ENCODE results near the gene BAD.

Gene BAD

DNA sequence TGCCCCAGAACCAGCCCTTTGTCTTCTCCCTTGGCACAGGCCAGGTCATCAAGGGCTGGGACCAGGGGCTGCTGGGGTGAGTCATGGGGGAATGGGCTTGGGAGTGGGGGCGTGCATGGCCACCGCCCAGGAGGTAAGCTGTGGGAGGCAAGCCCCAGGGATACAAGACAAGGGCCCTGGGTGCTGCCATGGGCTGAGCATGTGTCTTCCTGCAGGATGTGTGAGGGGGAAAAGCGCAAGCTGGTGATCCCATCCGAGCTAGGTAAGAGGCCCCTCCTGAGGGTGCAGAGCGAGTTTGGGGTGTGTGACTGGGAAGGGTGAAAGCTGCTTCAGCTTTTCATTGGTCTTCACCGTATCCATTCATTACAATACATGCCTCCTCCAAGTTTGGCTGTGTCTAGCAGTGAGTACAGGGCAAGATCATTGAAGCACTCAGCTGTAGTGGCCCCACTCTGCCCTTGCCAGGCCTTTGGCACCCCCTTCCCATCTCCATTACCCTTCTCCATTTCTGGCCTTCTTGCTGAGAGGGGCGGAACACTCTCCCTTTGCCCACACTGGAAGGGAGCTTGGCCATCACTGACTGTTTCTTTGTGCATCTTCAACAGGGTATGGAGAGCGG is 41.1 kb downstream of the BAD start:
- DNase-seq (ENCODE audit: low read depth): no peak

DNA sequence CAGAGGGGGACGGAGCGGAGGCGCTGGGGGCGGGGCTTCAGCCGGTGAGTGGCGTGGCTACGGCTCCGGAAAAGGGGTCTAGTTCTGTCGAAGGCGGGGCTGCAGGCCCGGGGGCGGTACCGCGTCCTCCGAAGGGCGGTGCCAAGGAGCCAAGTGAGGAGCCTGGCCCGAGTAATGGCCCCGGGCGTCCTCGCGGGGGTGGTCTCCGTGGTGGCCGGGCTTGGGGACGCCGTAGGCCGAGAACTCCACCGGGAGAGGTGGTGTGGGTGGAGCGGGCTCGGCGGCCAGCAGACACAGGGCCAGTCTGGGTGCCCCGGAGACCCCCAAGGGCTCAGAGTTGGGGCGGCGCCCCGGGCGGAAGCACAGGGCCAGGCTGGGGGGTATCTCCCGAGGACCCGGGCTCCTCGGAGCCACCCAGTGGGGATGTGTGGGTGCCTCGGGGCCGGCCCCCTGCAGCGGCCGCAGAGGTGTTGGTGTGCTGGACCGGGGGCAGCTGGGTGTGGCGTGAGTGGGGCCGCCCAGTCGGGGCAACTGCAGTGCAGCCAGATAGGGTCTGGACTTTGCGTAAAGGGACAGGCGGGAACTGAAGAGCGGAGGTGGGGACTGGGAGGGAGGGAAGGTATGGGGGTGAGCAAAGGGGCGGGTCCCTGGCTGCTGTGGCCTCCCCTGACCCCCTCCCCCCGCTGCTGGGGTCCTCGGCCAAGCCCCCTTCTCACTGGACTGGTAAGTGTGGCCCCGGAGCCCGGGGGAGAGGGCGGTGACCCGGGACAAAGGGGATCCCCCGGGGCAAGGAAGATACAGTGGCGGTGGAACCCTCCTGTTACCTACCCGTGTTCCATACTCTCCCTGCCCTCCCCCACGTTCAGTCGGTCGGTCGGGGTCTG is 42.7 kb downstream of the BAD start:
- DNase-seq (ENCODE audit: low read depth): no peak

DNA sequence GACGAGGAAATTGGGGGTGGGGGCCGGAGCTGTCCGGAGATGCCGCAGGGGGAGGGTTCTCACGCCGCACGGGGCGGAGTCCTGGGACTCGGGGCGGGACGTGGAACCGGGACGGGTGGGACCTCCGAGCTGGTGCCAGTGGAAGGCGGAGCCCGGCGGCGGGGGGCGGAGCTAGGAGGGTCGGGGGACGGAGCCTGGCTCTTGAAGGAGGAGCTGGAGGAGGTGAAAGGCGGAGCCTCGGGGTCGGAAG is 43.3 kb downstream of the BAD start:
- peak; percentile 93 for DNase-seq (ENCODE audit: low read depth)

- DNase-seq (ENCODE audit: low read depth): peak; percentile 88
Observed at GRCh38 chr11:64240435-64241240, 43.8 kb downstream of the BAD start, which contains the start of gene FKBP2. FKBP2 (plus strand) TSS chr11:64241095; CDS start chr11:64242388, 1,293 bp downstream.

GRCh38 chr11:64239662-64240434 is 44.6 kb downstream of the BAD start:
- DNase-seq (ENCODE audit: low read depth): no peak

- no peak for DNase-seq (ENCODE audit: low read depth)
Observed at GRCh38 chr11:64238999-64239398, 45.5 kb downstream of the BAD start.

- DNase-seq (ENCODE audit: low read depth): no peak
Observed at GRCh38 chr11:64238076-64238475, 46.4 kb downstream of the BAD start.

- no peak for DNase-seq (ENCODE audit: low read depth)
Observed at GRCh38 chr11:64237484-64237951, 46.9 kb downstream of the BAD start.

- no peak for DNase-seq (ENCODE audit: low read depth)
Observed at GRCh38 chr11:64235437-64236161, 48.9 kb downstream of the BAD start.

DNA sequence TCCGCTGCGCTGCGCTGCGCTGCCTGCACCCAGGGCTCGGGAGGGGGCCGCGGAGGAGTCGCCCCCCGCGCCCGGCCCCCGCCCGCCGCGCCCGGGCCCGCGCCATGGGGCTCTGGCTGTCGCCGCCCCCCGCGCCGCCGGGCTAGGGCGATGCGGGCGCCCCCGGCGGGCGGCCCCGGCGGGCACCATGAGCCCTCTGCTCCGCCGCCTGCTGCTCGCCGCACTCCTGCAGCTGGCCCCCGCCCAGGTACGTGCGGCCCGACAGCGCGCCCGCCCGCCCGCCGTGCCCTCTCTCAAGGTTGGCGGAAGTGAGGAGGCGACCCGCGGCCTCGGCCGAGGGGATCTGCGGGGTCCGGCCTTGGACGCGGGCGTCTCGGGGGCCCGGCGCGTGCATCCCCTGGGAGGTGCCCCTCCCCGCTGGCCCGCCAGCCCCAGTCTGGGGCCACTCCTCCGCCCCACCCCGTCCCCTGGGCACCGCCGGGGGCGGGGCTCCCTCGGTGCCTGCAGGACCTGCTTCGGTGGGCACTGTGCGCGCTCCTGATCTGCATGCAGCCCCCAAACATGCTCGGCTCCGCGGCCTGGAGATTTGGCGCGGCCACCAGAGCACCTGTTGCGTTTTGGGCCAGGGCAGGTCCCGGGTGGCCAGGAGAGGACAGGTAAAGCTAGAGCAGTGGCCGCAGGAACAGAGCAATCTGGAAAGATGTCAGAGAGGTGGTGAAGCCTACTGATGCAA is 49.7 kb downstream of the BAD start:
- DNase-seq (ENCODE audit: low read depth): no peak

DNA sequence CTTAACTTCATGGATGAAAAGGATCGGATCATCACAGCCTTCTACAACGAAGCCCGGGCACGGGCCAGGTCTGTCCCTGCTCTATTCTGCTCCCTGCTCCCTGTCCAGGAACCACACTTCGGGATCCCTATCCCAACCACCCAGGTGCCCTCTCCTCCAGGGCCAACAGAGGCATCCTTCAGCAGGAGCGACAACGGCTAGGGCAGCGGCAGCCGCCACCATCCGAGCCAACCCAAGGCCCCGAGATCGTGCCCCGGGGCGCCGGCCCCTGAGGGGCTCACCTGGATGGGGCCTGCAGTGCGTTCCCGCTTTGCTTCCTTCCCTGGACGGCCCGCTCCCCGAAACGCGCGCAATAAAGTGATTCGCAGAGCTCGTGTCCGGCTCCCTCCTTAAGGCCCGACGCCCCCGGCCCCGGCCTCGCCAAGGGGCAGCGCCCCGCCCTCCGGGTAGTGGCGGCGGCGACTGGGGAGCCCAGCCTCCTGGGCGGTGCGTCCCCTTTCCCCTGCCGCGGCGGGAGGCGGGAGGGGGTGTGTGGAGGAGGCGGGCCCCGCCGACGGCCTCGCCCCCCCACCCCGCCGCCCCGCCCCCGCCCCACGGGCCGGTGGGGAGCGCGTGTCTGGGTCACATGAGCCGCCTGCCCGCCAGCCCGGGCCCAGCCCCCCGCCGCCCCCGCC is 50.4 kb downstream of the BAD start, which contains the start of gene VEGFB:
VEGFB (plus strand) TSS at position 672 of the 674 bp plus-strand sequence. CDS start 250 bp downstream, outside the sequence.
- DNase-seq (ENCODE audit: low read depth): no peak

GRCh38 chr11:64232967-64233315 is 51.5 kb downstream of the BAD start:
- DNase-seq (ENCODE audit: low read depth): no peak

- no peak for DNase-seq (ENCODE audit: low read depth)
Observed at GRCh38 chr11:64232182-64232966, 52.1 kb downstream of the BAD start.

DNA sequence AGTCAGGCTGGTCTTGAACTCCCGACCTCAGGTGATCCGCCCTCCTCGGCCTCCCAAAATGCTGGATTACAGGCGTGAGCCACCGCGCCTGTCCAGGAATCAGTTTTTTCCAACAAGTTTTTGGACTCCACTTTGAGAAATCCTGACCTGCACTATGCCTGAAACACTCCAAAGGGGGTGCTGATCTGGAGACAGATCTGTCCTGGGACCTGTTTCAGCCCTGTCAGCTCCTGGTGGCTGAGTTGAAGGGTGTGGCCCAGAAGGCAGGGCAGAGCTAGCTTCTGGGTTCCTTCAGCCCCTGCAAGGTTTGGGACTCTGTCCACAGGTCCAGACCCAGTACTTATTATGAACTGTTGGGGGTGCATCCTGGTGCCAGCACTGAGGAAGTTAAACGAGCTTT is 52.9 kb downstream of the BAD start:
- no peak for DNase-seq (ENCODE audit: low read depth)

GRCh38 chr11:64230985-64231365 is 53.5 kb downstream of the BAD start:
- no peak for DNase-seq (ENCODE audit: low read depth)

DNA sequence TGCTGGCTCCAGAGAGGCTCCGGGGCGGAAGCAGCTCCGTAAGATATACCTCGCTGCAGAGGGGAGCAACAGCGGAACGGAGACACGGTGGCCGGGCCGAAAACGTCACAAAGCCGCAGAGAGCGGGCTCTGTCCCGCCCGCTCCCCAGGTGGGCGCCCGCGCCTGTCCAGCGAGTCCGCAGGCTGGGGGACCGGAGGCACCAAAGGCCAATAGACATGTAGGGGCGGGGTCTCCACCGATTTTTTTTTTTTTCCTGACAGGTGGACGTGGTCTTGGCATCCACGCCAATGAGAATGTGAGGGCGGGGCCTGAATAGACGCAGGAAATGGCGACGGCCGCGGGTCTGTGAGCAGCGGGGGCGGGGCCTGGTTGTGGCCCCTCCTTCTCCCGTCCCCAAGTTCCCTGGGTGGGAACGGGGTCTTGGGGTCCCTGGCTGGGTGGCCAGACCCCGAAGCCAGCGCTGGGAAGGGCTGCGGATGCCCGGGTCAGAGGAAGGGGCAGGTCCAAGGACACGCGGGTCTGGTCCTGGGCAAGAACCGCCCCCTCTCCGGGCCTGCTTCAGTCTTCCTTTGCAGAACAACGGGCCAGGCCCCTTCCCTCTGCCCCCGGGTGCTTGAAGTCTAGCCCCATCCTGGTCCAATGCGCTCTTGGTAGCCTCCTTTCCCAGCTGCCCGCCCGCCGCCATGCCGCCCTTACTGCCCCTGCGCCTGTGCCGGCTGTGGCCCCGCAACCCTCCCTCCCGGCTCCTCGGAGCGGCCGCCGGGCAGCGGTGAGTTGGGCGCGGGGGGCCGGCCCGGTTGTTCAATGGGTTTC is 54.1 kb downstream of the BAD start, which contains the start of gene DNAJC4:
DNAJC4 (plus strand) TSS at position 378 of the 814 bp plus-strand sequence; CDS start at position 685, 307 bp downstream.
- DNase-seq (ENCODE audit: low read depth): no peak

DNA sequence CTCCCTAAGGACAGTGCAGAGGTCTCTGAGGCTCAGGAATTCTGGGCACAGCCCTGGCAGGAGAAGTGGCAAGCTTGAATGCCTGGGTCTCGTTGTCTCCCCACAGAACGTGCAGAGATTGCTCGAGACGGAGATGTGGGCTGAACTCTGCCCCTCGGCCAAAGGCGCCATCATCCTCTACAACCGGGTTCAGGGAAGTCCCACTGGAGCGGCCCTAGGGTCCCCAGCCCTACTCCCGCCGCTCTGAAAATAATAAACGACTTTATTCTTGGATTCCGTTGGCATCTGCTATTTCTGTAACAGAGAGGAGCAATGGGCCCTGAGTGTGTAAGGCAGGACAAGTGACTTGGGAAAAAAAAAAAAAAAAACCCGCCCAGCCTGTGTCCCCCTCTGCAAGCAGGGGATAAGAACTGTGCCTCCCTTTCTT is 54.7 kb downstream of the BAD start:
- no peak for DNase-seq (ENCODE audit: low read depth)

DNA sequence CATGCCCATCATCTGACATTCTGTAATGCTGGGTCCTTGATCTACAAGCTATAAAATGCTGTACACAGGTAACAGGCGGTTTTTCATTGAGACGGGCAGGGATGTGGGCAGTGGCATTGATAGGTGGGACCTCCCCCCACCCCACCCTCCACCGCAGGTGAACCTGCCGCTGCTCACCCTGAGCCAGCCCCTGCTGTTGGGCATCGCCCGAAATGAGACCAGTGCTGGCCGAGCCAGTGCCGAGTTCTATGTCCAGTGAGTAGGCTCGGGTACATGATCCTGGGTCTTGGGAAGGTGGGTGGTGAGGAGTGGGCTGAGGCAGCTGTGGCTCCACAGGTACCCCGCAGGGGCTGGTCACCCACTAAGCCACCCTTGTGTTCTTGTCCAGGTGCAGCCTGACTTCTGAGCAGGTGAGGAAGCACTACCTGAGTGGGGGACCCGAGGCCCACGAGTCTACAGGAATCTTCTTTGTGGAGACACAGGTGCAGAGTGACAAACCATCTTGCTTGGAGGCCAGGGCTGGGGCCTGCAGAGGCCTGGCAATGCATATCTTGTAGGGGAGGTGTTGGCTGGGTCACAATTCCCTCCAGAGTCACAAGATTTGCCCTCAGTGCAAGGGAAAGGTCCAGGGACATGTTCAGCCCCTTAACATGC is 55.2 kb downstream of the BAD start:
- DNase-seq (ENCODE audit: low read depth): no peak
